Natural killer cell (primary cell): ENCODE measurements around the gene CHIC2. TPM values are rescaled to one million over a fixed set of nuclear protein-coding genes. Genes with fewer than 3 reads are reported as not detected.
A peak's percentile ranks its signal among the peaks of the same experiment; 100 is the strongest.

Experiments
- ATAC-seq, 3 donors: fragments of 150-1000 bp in 2 of 3; fragments of 200-7000 bp in 1 of 3; cut with Tn5 transposase; 1 replicate in 1 of 3; 2 replicates in 2 of 3; pipeline ENCODE4 v1.10.0; 2021; ENCODE audit warnings: mild to moderate bottlenecking in 2 of 3, moderate library complexity in 2 of 3
- DNase-seq, 2 donors: peaks; one replicate each; pipeline versions ENCODE4 v3.0.0 to v3.0.0-alpha.2; 2013 to 2021; ENCODE audit warnings: mixed read lengths in 1 of 2
- H3K27ac ChIP-seq: one replicate; pipeline ENCODE4 v1.5.1; 2013; ENCODE audit warnings: mild to moderate bottlenecking, low read length
- H3K27me3 ChIP-seq: one replicate; pipeline ENCODE4 v1.6.1; 2013; ENCODE audit warnings: low read length; ENCODE audit not compliant: control insufficient read depth, insufficient read depth
- H3K36me3 ChIP-seq: one replicate; pipeline ENCODE4 v1.6.1; 2013; ENCODE audit warnings: low read length; ENCODE audit not compliant: control insufficient read depth, insufficient read depth
- H3K4me1 ChIP-seq: one replicate; pipeline ENCODE4 v1.6.1; 2013; ENCODE audit warnings: low read length; ENCODE audit not compliant: control insufficient read depth, insufficient read depth
- H3K4me3 ChIP-seq: one replicate; pipeline ENCODE4 v1.5.1; 2013; ENCODE audit warnings: low read length
- H3K9me3 ChIP-seq: one replicate; pipeline ENCODE4 v1.6.1; 2013; ENCODE audit warnings: low read length; ENCODE audit not compliant: control insufficient read depth, insufficient read depth
- H3K27ac Mint-ChIP-seq, 2 donors: one replicate each; pipeline ENCODE4 v1.8.0; 2022; ENCODE audit warnings: mild to moderate bottlenecking in 2 of 2, mixed read lengths in 2 of 2, moderate library complexity in 1 of 2
- H3K27me3 Mint-ChIP-seq, 2 donors: one replicate each; pipeline ENCODE4 v1.8.0; 2022; ENCODE audit warnings: low read depth in 2 of 2, mixed read lengths in 2 of 2
- H3K36me3 Mint-ChIP-seq: one replicate; pipeline ENCODE4 v1.8.0; 2022; ENCODE audit warnings: mixed read lengths
- H3K4me1 Mint-ChIP-seq, 2 donors: one replicate each; pipeline ENCODE4 v1.8.0; 2022; ENCODE audit warnings: mixed read lengths in 2 of 2
- H3K4me3 Mint-ChIP-seq: one replicate; pipeline ENCODE4 v1.8.0; 2022; ENCODE audit warnings: mild to moderate bottlenecking, moderate library complexity, mixed read lengths
- H3K9me3 Mint-ChIP-seq, 2 donors: one replicate each; pipeline ENCODE4 v1.8.0; 2022; ENCODE audit warnings: mixed read lengths in 2 of 2
- CTCF ChIP-seq: fragments of 200-600 bp; IDR thresholded peaks from one replicate; pipeline ENCODE4 v1.8.0; 2022; ENCODE audit warnings: antibody characterized with exemption
- WGBS: methylation state at CpG from one replicate; pipeline ENCODE4 v1.1.7; 2013; ENCODE audit warnings: missing lambda C conversion rate; ENCODE audit not compliant: insufficient coverage; 5-methylcytosine and 5-hydroxymethylcytosine counted together
- intact Hi-C: fragments of 100-400 bp; cut with micrococcal nuclease; formaldehyde crosslinking; loops from one replicate; pipeline ENCODE4 v1.14.2; 2022
- total RNA-seq, 4 donors: library from RNA; stranded (reverse); fragments of 120-200 nt in 1 of 4; gene quantifications; one replicate each; pipeline versions ENCODE4 v1.2.3 to v1.2.4, GENCODE V29; 2013 to 2022

CHIC2 gene
- total RNA-seq, 3 donors from 2014 or later (not counting 1 experiment from before 2014, with no cell fraction given): 62.0 to 85.0 (median 79.7) TPM

- Histone ChIP-seq H3K4me3 (no peak within 1 kb of the TSS), H3K27me3 (peaks cover 71% of the 10 kb centered on the region), H3K9me3 (no peaks in the 10 kb centered on the region), H3K4me1 (peaks cover 30% of the 10 kb centered on the region), H3K36me3 (no peaks in the 10 kb centered on the region), H3K27ac (no peak within 1 kb of the TSS)
- no peak within 1 kb of the TSS for H3K27ac Mint-ChIP-seq
- ATAC-seq (peak in 2 of 3 donors; percentile 18 to 23), DNase-seq (no peak)
- H3K4me3 Mint-ChIP-seq: peak within 1 kb of the TSS; percentile 59
- peaks cover 14 to 18% of the 10 kb centered on the region in 2 donors for H3K4me1 Mint-ChIP-seq
- TF ChIP-seq CTCF: no peak
- intact Hi-C loops: no loop called here
- H3K9me3 Mint-ChIP-seq: no peaks in the 10 kb centered on the region
- no peaks in the 10 kb centered on the region for H3K36me3 Mint-ChIP-seq
- 2% methylated on average over 60 of the region's 66 CpGs for WGBS
- peaks cover 78 to 85% of the 10 kb centered on the region in 2 donors for H3K27me3 Mint-ChIP-seq
These were observed 35.6 kb upstream of the CHIC2 start, which contains the start of gene GSX2 for GRCh38 chr4:54099748-54100574. Gene GSX2, plus strand, starts transcription at chr4:54100163. Its CDS starts 182 bp downstream, at chr4:54100345.

- no peak for DNase-seq
- peaks cover 77 to 85% of the 10 kb centered on the region in 2 donors for H3K27me3 Mint-ChIP-seq
- peaks cover 14 to 18% of the 10 kb centered on the region in 2 donors for H3K4me1 Mint-ChIP-seq
- peak overlapping the region; percentile 59 for H3K4me3 Mint-ChIP-seq
- Histone ChIP-seq H3K9me3 (no peaks in the 10 kb centered on the region), H3K4me3 (no peak overlapping the region), H3K36me3 (no peaks in the 10 kb centered on the region), H3K27ac (no peak overlapping the region), H3K27me3 (peaks cover 78% of the 10 kb centered on the region), H3K4me1 (peaks cover 30% of the 10 kb centered on the region)
- peak in 1 of 3 donors; percentile 15 for ATAC-seq
- intact Hi-C loops: no loop called here
- H3K9me3 Mint-ChIP-seq: no peaks in the 10 kb centered on the region
- WGBS: 2% methylated on average over 14 of the region's 17 CpGs
- no peak for TF ChIP-seq CTCF
- H3K36me3 Mint-ChIP-seq: no peaks in the 10 kb centered on the region
- H3K27ac Mint-ChIP-seq: no peak overlapping the region
These were observed 34.9 kb upstream of the CHIC2 start for GRCh38 chr4:54099287-54099747.

GRCh38 chr4:54098375-54098774, 34.0 kb upstream of the CHIC2 start:
- Histone ChIP-seq H3K4me3 (no peak overlapping the region), H3K27ac (no peak overlapping the region), H3K36me3 (no peaks in the 10 kb centered on the region), H3K4me1 (peaks cover 34% of the 10 kb centered on the region), H3K9me3 (no peaks in the 10 kb centered on the region), H3K27me3 (peaks cover 78% of the 10 kb centered on the region)
- Mint-ChIP-seq H3K27ac (no peak overlapping the region), H3K9me3 (no peaks in the 10 kb centered on the region), H3K27me3 (peaks cover 80 to 86% of the 10 kb centered on the region in 2 donors), H3K4me1 (peaks cover 19 to 24% of the 10 kb centered on the region in 2 donors), H3K4me3 (no peak overlapping the region), H3K36me3 (no peaks in the 10 kb centered on the region)
- DNase-seq (no peak), ATAC-seq (no peak)
- intact Hi-C loops: no loop called here
- WGBS: 19% methylated on average over 4 of the region's 5 CpGs
- no peak for TF ChIP-seq CTCF
